Neural cell (in vitro differentiated cells): ENCODE measurements around the gene DNAJC27. TPM values are rescaled to one million over a fixed set of nuclear protein-coding genes. Genes with fewer than 3 reads are reported as not detected.

Source experiments
- H2AFZ ChIP-seq: fragments of 200-600, 300-800 bp; sonication (generic), shearing (Covaris generic); 2 replicates; pipeline ENCODE4 v1.6.0; 2014; ENCODE audit warnings: low read depth, mild to moderate bottlenecking, antibody characterized with exemption, low read length, moderate library complexity
- H3F3A ChIP-seq: fragments of 200-600 bp; shearing (Covaris generic); 2 replicates; pipeline ENCODE4 v1.6.1; 2016; ENCODE audit warnings: mild to moderate bottlenecking, moderate library complexity, mixed read lengths, antibody characterized with exemption, low read length; ENCODE audit not compliant: insufficient read depth, poor library complexity, severe bottlenecking
- H3K27ac ChIP-seq: fragments of 200-600, 300-800 bp; sonication (generic), shearing (Covaris generic); 2 replicates; pipeline ENCODE4 v1.5.1; 2014; ENCODE audit warnings: mild to moderate bottlenecking, low read length, moderate library complexity
- H3K27me3 ChIP-seq: fragments of 300-800, 200-600 bp; sonication (generic), shearing (Covaris generic); 2 replicates; pipeline ENCODE4 v1.6.0; 2014; ENCODE audit warnings: mild to moderate bottlenecking, low read depth, low read length, moderate library complexity; ENCODE audit not compliant: insufficient read depth
- H3K36me3 ChIP-seq: fragments of 300-800, 200-600 bp; sonication (generic), shearing (Covaris generic); 2 replicates; pipeline ENCODE4 v1.5.1; 2014; ENCODE audit warnings: mild to moderate bottlenecking, antibody characterized with exemption, low read length, moderate library complexity; ENCODE audit not compliant: insufficient read depth
- H3K4me2 ChIP-seq: fragments of 300-800, 200-600 bp; sonication (generic), shearing (Covaris generic); 2 replicates; pipeline ENCODE4 v1.6.0; 2014; ENCODE audit warnings: mild to moderate bottlenecking, low read length
- H3K4me3 ChIP-seq: fragments of 300-800, 200-600 bp; sonication (generic), shearing (Covaris generic); 2 replicates; pipeline ENCODE4 v1.5.1; 2014; ENCODE audit warnings: mild to moderate bottlenecking, low read length, moderate library complexity
- H3K79me2 ChIP-seq: fragments of 200-600 bp; shearing (Covaris generic); replicated peaks from 2 replicates; pipeline ENCODE4 v1.6.0; 2014; ENCODE audit warnings: mild to moderate bottlenecking, low read length, moderate library complexity; ENCODE audit not compliant: insufficient read depth
- H3K9ac ChIP-seq: fragments of 300-800, 200-600 bp; sonication (generic), shearing (Covaris generic); 2 replicates; pipeline ENCODE4 v1.6.1; 2016; ENCODE audit warnings: mild to moderate bottlenecking, low read length, mixed read lengths
- H3K9me2 ChIP-seq: fragments of 200-600 bp; shearing (Covaris generic); 2 replicates; pipeline ENCODE4 v1.6.1; 2016; ENCODE audit warnings: mild to moderate bottlenecking, low read length, mixed read lengths; ENCODE audit not compliant: insufficient read depth
- H3K9me3 ChIP-seq: fragments of 200-600, 300-800 bp; sonication (generic), shearing (Covaris generic); 2 replicates; pipeline ENCODE4 v1.6.1; 2016; ENCODE audit warnings: mild to moderate bottlenecking, mixed run types, low read length, moderate library complexity, mixed read lengths
- H4K20me1 ChIP-seq: fragments of 200-600 bp; shearing (Covaris generic); 2 replicates; pipeline ENCODE4 v1.6.1; 2016; ENCODE audit warnings: mild to moderate bottlenecking, mixed run types; ENCODE audit not compliant: insufficient read depth
- CTCF ChIP-seq: fragments of 450-650 bp; IDR thresholded peaks from 2 replicates; pipeline ENCODE4 v1.5.1; 2014; ENCODE audit warnings: antibody characterized with exemption, mild to moderate bottlenecking, moderate library complexity; ENCODE audit not compliant: poor library complexity, severe bottlenecking
- EP300 ChIP-seq: fragments of 450-650 bp; conservative IDR thresholded peaks from 2 replicates; pipeline ENCODE4 v1.6.1; 2014; ENCODE audit warnings: antibody characterized with exemption, mild to moderate bottlenecking, moderate library complexity; ENCODE audit not compliant: poor library complexity, severe bottlenecking
- EZH2 ChIP-seq: fragments of 200-600, 300-800 bp; shearing (Covaris generic), sonication (generic); IDR thresholded peaks from 2 replicates; pipeline ENCODE4 v1.6.1; 2014; ENCODE audit warnings: antibody characterized with exemption, low read length, borderline replicate concordance, mild to moderate bottlenecking; ENCODE audit not compliant: insufficient read depth, poor library complexity, severe bottlenecking
- MXI1 ChIP-seq: fragments of 450-650 bp; conservative IDR thresholded peaks from 2 replicates; pipeline ENCODE4 v1.6.1; 2014; ENCODE audit warnings: antibody characterized with exemption, mild to moderate bottlenecking; ENCODE audit not compliant: poor library complexity, severe bottlenecking
- POLR2AphosphoS5 ChIP-seq: IDR thresholded peaks from 2 replicates; pipeline ENCODE4 v1.6.1; 2012
- RAD21 ChIP-seq: fragments of 450-650 bp; conservative IDR thresholded peaks from 2 replicates; pipeline ENCODE4 v1.6.1; 2014; ENCODE audit warnings: antibody characterized with exemption, mild to moderate bottlenecking, moderate library complexity
- REST ChIP-seq: IDR thresholded peaks from 2 replicates; pipeline ENCODE4 v1.6.1; 2012; ENCODE audit warnings: borderline replicate concordance
- SMC3 ChIP-seq: fragments of 450-650 bp; conservative IDR thresholded peaks from 2 replicates; pipeline ENCODE4 v1.6.1; 2014; ENCODE audit warnings: antibody characterized with exemption, mild to moderate bottlenecking, moderate library complexity; ENCODE audit not compliant: poor library complexity
- TAF1 ChIP-seq: IDR thresholded peaks from 2 replicates; pipeline ENCODE4 v1.6.1; 2012; ENCODE audit warnings: low read depth
- polyA plus RNA-seq: library from polyadenylated mRNA; depleted of rRNA; stranded (reverse); fragments of >200 nt; gene quantifications from 2 replicates; pipeline ENCODE4 v1.2.3, GENCODE V29; 2014

The DNAJC27 gene
- polyA plus RNA-seq, 1 donor from 2014 or later = 22.4 TPM

GRCh38 chr2:24986372-24986771 lies 14.6 kb upstream of the DNAJC27 start:
- H4K20me1 ChIP-seq = no peaks in the 10 kb centered on the region
- H2AFZ ChIP-seq = no peak overlapping the region
- H3K79me2 ChIP-seq = no peaks in the 10 kb centered on the region
- no peak for TF ChIP-seq EP300
- no peak for TF ChIP-seq REST
- TF ChIP-seq SMC3 = no peak
- no peak for TF ChIP-seq EZH2
- TF ChIP-seq POLR2AphosphoS5 = no peak
- TF ChIP-seq RAD21 = no peak
- TF ChIP-seq CTCF = no peak
- no peak overlapping the region for H3K4me3 ChIP-seq
- no peaks in the 10 kb centered on the region for H3K27me3 ChIP-seq
- no peak overlapping the region for H3K4me2 ChIP-seq
- no peaks in the 10 kb centered on the region for H3F3A ChIP-seq
- no peak overlapping the region for H3K9ac ChIP-seq
- no peaks in the 10 kb centered on the region for H3K9me3 ChIP-seq
- no peaks in the 10 kb centered on the region for H3K36me3 ChIP-seq
- H3K9me2 ChIP-seq = no peaks in the 10 kb centered on the region
- no peak overlapping the region for H3K27ac ChIP-seq

GRCh38 chr2:24985511-24985910 lies 13.8 kb upstream of the DNAJC27 start:
- no peaks in the 10 kb centered on the region for H3K36me3 ChIP-seq
- H2AFZ ChIP-seq = no peak overlapping the region
- peak overlapping the region; percentile 55 for H3K4me3 ChIP-seq
- peak overlapping the region; percentile 42 for H3K9ac ChIP-seq
- no peaks in the 10 kb centered on the region for H3K9me2 ChIP-seq
- no peaks in the 10 kb centered on the region for H4K20me1 ChIP-seq
- TF ChIP-seq TAF1 = no peak
- TF ChIP-seq CTCF = no peak
- TF ChIP-seq SMC3 = no peak
- no peak for TF ChIP-seq EZH2
- no peak for TF ChIP-seq RAD21
- no peak for TF ChIP-seq POLR2AphosphoS5
- no peak for TF ChIP-seq MXI1
- no peak for TF ChIP-seq EP300
- TF ChIP-seq REST = no peak
- no peaks in the 10 kb centered on the region for H3K9me3 ChIP-seq
- H3K27me3 ChIP-seq = no peaks in the 10 kb centered on the region
- H3K27ac ChIP-seq = peak overlapping the region; percentile 55
- no peaks in the 10 kb centered on the region for H3F3A ChIP-seq
- no peaks in the 10 kb centered on the region for H3K79me2 ChIP-seq
- H3K4me2 ChIP-seq = peak overlapping the region; percentile 82
